Ishikawa (cell line): ENCODE measurements around the gene KLC3.

Experiments
- CEBPB ChIP-seq: IDR thresholded peaks from 2 replicates; pipeline ENCODE4 v1.6.1; 2012
- CREB1 ChIP-seq: IDR thresholded peaks from 2 replicates; pipeline ENCODE4 v1.6.1; 2012; ENCODE audit warnings: low read depth
- EGR1 ChIP-seq: IDR thresholded peaks from 2 replicates; pipeline ENCODE4 v1.6.1; 2012
- EP300 ChIP-seq: IDR thresholded peaks from 2 replicates; pipeline ENCODE4 v1.6.1; 2012; ENCODE audit warnings: borderline replicate concordance
- FOXM1 ChIP-seq: IDR thresholded peaks from 2 replicates; pipeline ENCODE4 v1.6.1; 2012; ENCODE audit warnings: low read depth, borderline replicate concordance
- NFIC ChIP-seq: IDR thresholded peaks from 2 replicates; pipeline ENCODE4 v1.6.1; 2012
- RAD21 ChIP-seq: IDR thresholded peaks from 2 replicates; pipeline ENCODE4 v1.6.1; 2012; ENCODE audit warnings: low read depth
- TAF1 ChIP-seq: IDR thresholded peaks from 2 replicates; pipeline ENCODE4 v1.6.1; 2012; ENCODE audit warnings: low read depth, mild to moderate bottlenecking
- TCF12 ChIP-seq: IDR thresholded peaks from 2 replicates; pipeline ENCODE4 v1.6.1; 2012; ENCODE audit warnings: low read depth
- TEAD4 ChIP-seq: IDR thresholded peaks from 2 replicates; pipeline ENCODE4 v1.6.1; 2012
- YY1 ChIP-seq: IDR thresholded peaks from 2 replicates; pipeline ENCODE4 v1.6.1; 2012; ENCODE audit warnings: low read depth
- ZBTB7A ChIP-seq: IDR thresholded peaks from 2 replicates; pipeline ENCODE4 v1.6.1; 2012; ENCODE audit warnings: low read depth
- TF ChIP-seq, protein P1 (sequence below): IDR thresholded peaks from 2 replicates; pipeline ENCODE4 v1.6.1; 2012; ENCODE audit warnings: low read depth, mild to moderate bottlenecking
- TF ChIP-seq, protein P2 (sequence below): IDR thresholded peaks from 2 replicates; pipeline ENCODE4 v1.6.1; 2012
- TF ChIP-seq, protein P3 (sequence below): IDR thresholded peaks from 2 replicates; pipeline ENCODE4 v1.6.1; 2012

KLC3 gene

GRCh38 chr19:45355402-45355801 is 14.9 kb downstream of the KLC3 start:
- no peak for TF ChIP-seq TEAD4
- TF ChIP-seq, protein P1, sequence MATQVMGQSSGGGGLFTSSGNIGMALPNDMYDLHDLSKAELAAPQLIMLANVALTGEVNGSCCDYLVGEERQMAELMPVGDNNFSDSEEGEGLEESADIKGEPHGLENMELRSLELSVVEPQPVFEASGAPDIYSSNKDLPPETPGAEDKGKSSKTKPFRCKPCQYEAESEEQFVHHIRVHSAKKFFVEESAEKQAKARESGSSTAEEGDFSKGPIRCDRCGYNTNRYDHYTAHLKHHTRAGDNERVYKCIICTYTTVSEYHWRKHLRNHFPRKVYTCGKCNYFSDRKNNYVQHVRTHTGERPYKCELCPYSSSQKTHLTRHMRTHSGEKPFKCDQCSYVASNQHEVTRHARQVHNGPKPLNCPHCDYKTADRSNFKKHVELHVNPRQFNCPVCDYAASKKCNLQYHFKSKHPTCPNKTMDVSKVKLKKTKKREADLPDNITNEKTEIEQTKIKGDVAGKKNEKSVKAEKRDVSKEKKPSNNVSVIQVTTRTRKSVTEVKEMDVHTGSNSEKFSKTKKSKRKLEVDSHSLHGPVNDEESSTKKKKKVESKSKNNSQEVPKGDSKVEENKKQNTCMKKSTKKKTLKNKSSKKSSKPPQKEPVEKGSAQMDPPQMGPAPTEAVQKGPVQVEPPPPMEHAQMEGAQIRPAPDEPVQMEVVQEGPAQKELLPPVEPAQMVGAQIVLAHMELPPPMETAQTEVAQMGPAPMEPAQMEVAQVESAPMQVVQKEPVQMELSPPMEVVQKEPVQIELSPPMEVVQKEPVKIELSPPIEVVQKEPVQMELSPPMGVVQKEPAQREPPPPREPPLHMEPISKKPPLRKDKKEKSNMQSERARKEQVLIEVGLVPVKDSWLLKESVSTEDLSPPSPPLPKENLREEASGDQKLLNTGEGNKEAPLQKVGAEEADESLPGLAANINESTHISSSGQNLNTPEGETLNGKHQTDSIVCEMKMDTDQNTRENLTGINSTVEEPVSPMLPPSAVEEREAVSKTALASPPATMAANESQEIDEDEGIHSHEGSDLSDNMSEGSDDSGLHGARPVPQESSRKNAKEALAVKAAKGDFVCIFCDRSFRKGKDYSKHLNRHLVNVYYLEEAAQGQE, result no peak

DNA sequence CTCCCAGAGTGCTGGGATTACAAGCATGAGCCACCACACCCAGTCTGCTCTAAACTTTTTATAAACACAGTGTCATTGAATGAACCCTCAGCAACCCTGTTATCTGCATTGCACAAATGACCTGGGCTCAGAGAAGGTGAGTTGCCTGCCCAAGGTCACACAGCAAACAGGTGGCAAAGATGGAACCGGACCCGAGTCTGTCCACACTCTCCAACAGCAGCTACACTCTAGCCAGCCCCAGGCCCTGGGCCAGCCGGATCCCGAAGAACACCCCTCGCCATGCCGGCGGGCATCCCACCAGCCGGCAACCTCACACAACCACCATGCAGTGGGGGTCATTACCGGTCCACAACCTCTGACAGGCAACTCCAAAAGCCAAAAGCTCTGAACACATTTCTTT is 15.4 kb downstream of the KLC3 start:
- TF ChIP-seq NFIC, result no peak
- TF ChIP-seq RAD21, result no peak

- TF ChIP-seq, protein P1, result no peak
- TF ChIP-seq NFIC, result no peak
- TF ChIP-seq CEBPB, result no peak
- TF ChIP-seq TEAD4, result no peak
- no peak for TF ChIP-seq CREB1
- no peak for TF ChIP-seq ZBTB7A
- TF ChIP-seq, protein P2, sequence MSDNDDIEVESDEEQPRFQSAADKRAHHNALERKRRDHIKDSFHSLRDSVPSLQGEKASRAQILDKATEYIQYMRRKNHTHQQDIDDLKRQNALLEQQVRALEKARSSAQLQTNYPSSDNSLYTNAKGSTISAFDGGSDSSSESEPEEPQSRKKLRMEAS, result no peak
- no peak for TF ChIP-seq TAF1
- TF ChIP-seq EGR1, result no peak
- no peak for TF ChIP-seq FOXM1
- TF ChIP-seq, protein P3, sequence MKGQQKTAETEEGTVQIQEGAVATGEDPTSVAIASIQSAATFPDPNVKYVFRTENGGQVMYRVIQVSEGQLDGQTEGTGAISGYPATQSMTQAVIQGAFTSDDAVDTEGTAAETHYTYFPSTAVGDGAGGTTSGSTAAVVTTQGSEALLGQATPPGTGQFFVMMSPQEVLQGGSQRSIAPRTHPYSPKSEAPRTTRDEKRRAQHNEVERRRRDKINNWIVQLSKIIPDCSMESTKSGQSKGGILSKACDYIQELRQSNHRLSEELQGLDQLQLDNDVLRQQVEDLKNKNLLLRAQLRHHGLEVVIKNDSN, result no peak
- no peak for TF ChIP-seq RAD21
- TF ChIP-seq TCF12, result no peak
- no peak for TF ChIP-seq YY1
- TF ChIP-seq EP300, result no peak
Measured at GRCh38 chr19:45356760-45357444, 16.4 kb downstream of the KLC3 start.

DNA sequence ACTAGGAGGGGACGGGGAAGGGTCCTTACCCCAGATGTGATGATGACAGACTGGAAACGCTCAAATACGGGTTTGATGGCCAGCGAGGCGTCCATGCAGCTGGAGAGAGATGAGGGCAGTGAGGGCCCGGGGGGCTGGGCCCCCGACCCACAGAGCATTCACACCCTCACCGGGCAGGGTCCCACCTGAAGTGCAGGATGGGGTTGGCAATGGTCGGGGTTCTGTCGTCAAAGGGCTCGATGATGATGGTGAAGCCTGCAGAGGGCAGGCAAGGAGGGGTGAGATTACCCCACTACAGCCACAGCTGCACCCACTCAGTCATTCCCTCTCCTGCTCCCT is 16.9 kb downstream of the KLC3 start:
- TF ChIP-seq TCF12 (no peak), CEBPB (no peak), CREB1 (no peak), RAD21 (no peak), YY1 (no peak), NFIC (no peak), EP300 (no peak), FOXM1 (no peak), TAF1 (no peak), ZBTB7A (no peak), TEAD4 (no peak), EGR1 (no peak)
- TF ChIP-seq, protein P1, result no peak
- TF ChIP-seq, protein P2, result no peak
- TF ChIP-seq, protein P3, result no peak

- TF ChIP-seq ZBTB7A (no peak), NFIC (no peak), TEAD4 (no peak), TCF12 (no peak), RAD21 (no peak), CEBPB (no peak), YY1 (no peak), FOXM1 (no peak), EP300 (no peak), EGR1 (no peak), TAF1 (no peak), CREB1 (no peak)
- TF ChIP-seq, protein P1, result no peak
- TF ChIP-seq, protein P2, result no peak
- TF ChIP-seq, protein P3, result no peak
Measured at GRCh38 chr19:45358213-45358792, 17.8 kb downstream of the KLC3 start.
